GM12892 (cell line): ENCODE measurements around the gene SEBOX. TPM values are rescaled to one million over a fixed set of nuclear protein-coding genes. Genes with fewer than 3 reads are reported as not detected.

Experiments
- DNase-seq: peaks from one replicate; pipeline ENCODE4 v3.0.0; 2011; ENCODE audit not compliant: insufficient read length
- FAIRE-seq: peaks from 2 replicates; lab custom pipeline; 2011; peaks lifted over from hg19 to GRCh38; lab: Jason Lieb, UNC
- POLR2A ChIP-seq: IDR thresholded peaks from 2 replicates; pipeline ENCODE4 v1.6.1; 2011; ENCODE audit warnings: low read depth, low read length, control low read depth
- POLR2AphosphoS5 ChIP-seq: IDR thresholded peaks from 2 replicates; pipeline ENCODE4 v1.6.1; 2011; ENCODE audit warnings: low read depth, low read length, control low read depth
- TAF1 ChIP-seq: IDR thresholded peaks from 2 replicates; pipeline ENCODE4 v1.6.1; 2011; ENCODE audit warnings: low read depth, mild to moderate bottlenecking, control low read depth, low read length, borderline replicate concordance
- polyA plus RNA-seq: library from polyadenylated mRNA; unstranded; fragments of >200 nt; gene quantifications from one replicate; pipeline ENCODE4 v1.2.1, GENCODE V29; 2012; ENCODE audit warnings: missing spikeins, inconsistent platforms; ENCODE audit not compliant: missing spikeins

The SEBOX gene, protein sequence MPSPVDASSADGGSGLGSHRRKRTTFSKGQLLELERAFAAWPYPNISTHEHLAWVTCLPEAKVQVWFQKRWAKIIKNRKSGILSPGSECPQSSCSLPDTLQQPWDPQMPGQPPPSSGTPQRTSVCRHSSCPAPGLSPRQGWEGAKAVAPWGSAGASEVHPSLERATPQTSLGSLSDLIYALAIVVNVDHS
- polyA plus RNA-seq: not detected

DNA sequence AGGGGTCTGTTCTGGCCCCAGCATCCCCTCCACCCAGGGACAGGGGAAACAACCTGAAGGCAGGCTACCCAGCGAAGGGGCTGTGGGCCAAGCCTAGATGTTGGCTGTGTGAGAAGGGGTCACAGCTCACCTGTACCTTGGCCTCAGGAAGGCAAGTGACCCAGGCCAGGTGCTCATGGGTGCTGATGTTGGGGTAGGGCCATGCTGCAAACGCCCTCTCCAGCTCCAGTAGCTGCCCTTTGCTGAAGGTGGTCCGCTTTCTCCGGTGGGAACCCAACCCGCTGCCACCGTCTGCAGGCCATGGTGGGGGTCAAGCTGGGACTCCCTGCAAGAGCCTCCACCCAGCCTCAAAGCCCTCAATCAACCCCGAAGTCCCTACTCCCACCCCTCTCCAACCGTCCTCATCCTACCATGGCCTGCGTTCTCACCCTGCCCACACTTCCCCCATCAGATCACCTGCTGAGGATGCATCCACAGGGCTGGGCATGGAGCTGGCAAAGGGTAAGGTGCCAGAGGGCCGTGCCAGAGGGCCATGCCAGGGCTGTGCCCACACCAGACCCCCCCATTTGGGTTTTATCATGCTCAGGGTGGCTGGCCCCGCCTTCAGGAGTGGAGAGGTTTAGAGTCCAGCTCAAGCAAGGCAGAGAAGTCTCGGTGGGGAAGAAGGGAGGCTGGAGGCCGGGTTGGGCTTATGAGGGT is at the start of gene SEBOX:
Gene SEBOX (minus strand): TSS at position 535 of the 699 bp plus-strand sequence. CDS start 48 bp downstream, at position 487.
- TF ChIP-seq POLR2AphosphoS5 (no peak), POLR2A (peak; percentile 29; the same call in 1 of the 2 replicates), TAF1 (no peak)
- no peak for FAIRE-seq
- no peak for DNase-seq

GRCh38 chr17:28413804-28414203 is 48.8 kb upstream of the SEBOX start:
- no peak for DNase-seq
- no peak for FAIRE-seq
- no peak for TF ChIP-seq POLR2A
- no peak for TF ChIP-seq TAF1
- no peak for TF ChIP-seq POLR2AphosphoS5

DNA sequence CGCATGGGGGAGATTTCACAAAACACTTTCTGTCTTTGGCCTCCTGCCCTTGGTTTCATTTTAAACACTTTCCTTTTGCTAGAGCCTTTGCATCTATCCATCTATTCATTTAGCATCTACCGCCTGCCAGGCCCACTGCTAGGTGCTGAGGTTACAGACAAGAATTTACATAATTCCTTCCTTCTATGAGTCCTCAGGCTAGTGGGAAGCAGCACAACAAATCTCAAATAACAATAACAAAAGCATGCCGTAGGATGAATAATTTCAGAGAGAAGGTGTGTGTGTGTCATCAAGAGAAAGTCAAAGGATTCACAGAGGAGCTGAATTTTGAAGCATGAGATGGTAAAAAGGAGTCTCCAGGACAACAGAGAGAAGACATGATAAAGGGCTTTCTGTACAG is 47.1 kb upstream of the SEBOX start:
- TF ChIP-seq POLR2A: no peak
- DNase-seq: no peak
- FAIRE-seq: no peak

DNA sequence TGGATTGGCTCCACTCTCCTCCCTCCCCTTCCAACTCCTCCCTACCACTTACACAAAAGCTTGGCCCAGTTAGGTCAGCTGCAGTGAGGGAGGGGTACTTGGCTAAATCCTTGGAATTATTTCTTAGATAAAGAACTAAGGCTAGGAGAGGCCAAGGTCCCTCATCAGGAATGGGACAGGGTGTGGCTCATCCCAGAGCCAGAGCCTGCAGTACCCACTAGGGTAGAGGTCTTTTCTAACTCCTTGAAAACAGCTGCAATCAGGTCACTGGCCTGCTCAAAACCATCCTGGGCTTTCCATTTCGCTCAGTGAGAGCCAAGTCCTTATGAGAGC is 42.9 kb upstream of the SEBOX start:
- DNase-seq: no peak
- no peak for FAIRE-seq
- TF ChIP-seq POLR2A: no peak
- TF ChIP-seq TAF1: no peak
- TF ChIP-seq POLR2AphosphoS5: no peak

DNA sequence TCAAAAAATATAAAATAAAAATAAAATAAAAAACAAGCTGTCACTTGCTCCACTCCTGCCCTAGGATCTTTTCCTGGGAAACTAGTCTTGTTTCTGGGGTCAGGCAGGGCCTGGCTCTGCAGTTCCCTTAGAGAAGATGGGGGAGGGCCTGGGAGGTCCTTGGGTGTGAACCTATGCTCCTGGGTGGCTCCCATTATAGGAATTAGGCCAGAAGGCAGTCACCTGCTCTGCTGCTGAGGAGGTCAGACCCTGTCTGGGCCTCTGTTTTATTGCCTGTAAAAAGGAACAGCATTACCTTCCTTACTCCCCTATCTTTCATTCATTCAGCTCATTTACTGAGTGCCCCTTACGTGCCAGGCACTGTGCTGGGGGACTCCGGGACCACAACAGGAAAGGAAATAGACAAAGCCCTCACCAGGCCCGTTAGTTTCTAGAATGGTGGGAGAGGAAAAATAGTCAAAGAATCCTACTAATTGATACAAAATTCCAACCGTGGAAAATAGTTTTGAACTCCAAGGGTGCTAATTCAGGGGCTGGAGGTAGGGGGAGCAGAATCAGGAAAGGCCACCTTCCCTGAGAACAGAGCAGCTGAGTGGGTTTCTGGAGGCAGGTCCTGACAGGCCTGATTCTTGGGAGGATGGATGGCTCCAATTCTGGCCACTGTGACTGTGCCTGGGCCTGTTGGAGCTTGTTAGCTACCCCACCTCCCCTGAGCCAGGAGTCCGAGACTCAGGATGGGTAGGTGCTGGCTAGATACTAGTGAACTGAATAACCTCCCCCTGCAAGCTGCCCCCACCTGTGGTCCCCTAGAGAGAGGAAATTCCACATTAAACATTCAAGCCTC is 42.4 kb upstream of the SEBOX start:
- no peak for FAIRE-seq
- no peak for DNase-seq
- TF ChIP-seq POLR2A (no peak), POLR2AphosphoS5 (no peak), TAF1 (no peak)

DNA sequence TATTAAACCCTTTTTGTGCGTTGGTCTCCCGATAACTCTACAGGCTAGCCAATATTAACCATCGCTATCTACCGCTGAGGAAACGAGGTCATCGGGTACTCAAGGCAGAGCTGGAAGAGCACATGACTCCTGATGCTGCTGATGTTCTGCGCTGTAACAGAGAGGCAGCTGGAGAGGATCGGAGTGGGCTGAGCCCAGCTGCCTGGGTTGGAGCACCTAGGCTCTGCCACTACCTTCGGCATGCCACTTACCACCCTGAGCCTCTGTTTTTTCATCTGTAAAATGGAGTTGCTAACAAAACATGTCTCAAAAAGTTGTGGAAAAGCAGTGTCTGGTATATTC is 41.4 kb upstream of the SEBOX start:
- DNase-seq: no peak
- peak; percentile 9 for FAIRE-seq
- TF ChIP-seq POLR2A (no peak), POLR2AphosphoS5 (no peak), TAF1 (no peak)

- DNase-seq: peak; percentile 71
- FAIRE-seq: peak; percentile 91
- TF ChIP-seq POLR2A (peak; percentile 67), TAF1 (no peak), POLR2AphosphoS5 (peak; percentile 64)
Measured at GRCh38 chr17:28405632-28406472, 40.9 kb upstream of the SEBOX start, which contains the start of gene SLC46A1. TSS of gene SLC46A1 (minus strand) at chr17:28406212. CDS start at chr17:28406114, 98 bp downstream.

GRCh38 chr17:28404812-28405570 is 40.0 kb upstream of the SEBOX start:
- no peak for FAIRE-seq
- DNase-seq: no peak
- no peak for TF ChIP-seq POLR2AphosphoS5
- no peak for TF ChIP-seq TAF1
- TF ChIP-seq POLR2A: no peak

- FAIRE-seq (no peak), DNase-seq (no peak)
- no peak for TF ChIP-seq TAF1
- no peak for TF ChIP-seq POLR2A
- no peak for TF ChIP-seq POLR2AphosphoS5
Measured at GRCh38 chr17:28404461-28404811, 39.4 kb upstream of the SEBOX start.

- DNase-seq: no peak
- FAIRE-seq: no peak
- TF ChIP-seq POLR2AphosphoS5 (no peak), POLR2A (no peak), TAF1 (no peak)
Measured at GRCh38 chr17:28404007-28404406, 39.0 kb upstream of the SEBOX start.
